Esophagus muscularis mucosa (tissue), 4 donors: Measurements from ENCODE around the gene PLCXD3. TPM values are rescaled to one million over a fixed set of nuclear protein-coding genes. Genes with fewer than 3 reads are reported as not detected.

Experiments
- DNase-seq: peaks from one replicate; pipeline ENCODE4 v3.0.0-alpha.2; 2017; ENCODE audit errors: extremely low spot score
- H3K27ac ChIP-seq, 4 donors: fragments of 200-600 bp; sonication (generic); replicated peaks in 1 of 4; 1 replicate in 3 of 4; 2 replicates in 1 of 4; pipeline ENCODE4 v1.5.1; 2016 to 2019; ENCODE audit warnings: mild to moderate bottlenecking in 1 of 4
- H3K27me3 ChIP-seq, 4 donors: fragments of 200-600 bp; sonication (generic); one replicate each; pipeline versions ENCODE4 v1.5.1 to v1.6.0; 2016 to 2019
- H3K36me3 ChIP-seq, 4 donors: fragments of 200-600 bp; sonication (generic); one replicate each; pipeline ENCODE4 v1.5.1; 2016 to 2019
- H3K4me1 ChIP-seq, 4 donors: fragments of 200-600 bp; sonication (generic); one replicate each; pipeline ENCODE4 v1.5.1; 2016 to 2019
- H3K4me3 ChIP-seq, 4 donors: fragments of 200-600 bp; sonication (generic); 1 replicate in 2 of 4; 2 replicates in 2 of 4; pipeline ENCODE4 v1.5.1; 2016 to 2019; ENCODE audit warnings: mild to moderate bottlenecking in 4 of 4, moderate library complexity in 1 of 4
- H3K9me3 ChIP-seq, 4 donors: fragments of 200-600 bp; sonication (generic); 1 replicate in 3 of 4; 2 replicates in 1 of 4; pipeline ENCODE4 v1.5.1; 2016 to 2019
- EP300 ChIP-seq: sonication (generic); formaldehyde crosslinking; IDR thresholded peaks from one replicate; pipeline ENCODE4 v1.6.1; 2017; ENCODE audit warnings: antibody characterized with exemption
- POLR2A ChIP-seq: fragments of 450-650 bp; IDR thresholded peaks from one replicate; pipeline ENCODE4 v1.6.1; 2017; ENCODE audit warnings: antibody characterized with exemption, moderate library complexity, mild to moderate bottlenecking, low read depth
- POLR2AphosphoS5 ChIP-seq, 2 donors: sonication (generic); formaldehyde crosslinking; IDR thresholded peaks; one replicate each; pipeline ENCODE4 v1.6.1; 2017; ENCODE audit warnings: antibody characterized with exemption in 2 of 2
- whole genome bisulfite sequencing: methylation state at CpG from one replicate; pipeline ENCODE4 v1.1.5; 2018; 5-methylcytosine and 5-hydroxymethylcytosine counted together
- intact Hi-C: fragments of 100-400 bp; cut with DNase I; formaldehyde crosslinking; loops from one replicate; pipeline ENCODE4 v1.15.1; 2023
- total RNA-seq, 4 donors: library from RNA; depleted of rRNA; stranded (reverse); fragments of >200 nt; gene quantifications; one replicate each; pipeline versions ENCODE4 v1.1.0 to v1.2.1, GENCODE V29; 2016
- TF ChIP-seq, protein P1 (sequence below), 3 experiments: fragments of 200-600 bp in 2 of 3; fragments of 450-650 bp in 1 of 3; sonication (generic) in 2 of 3; IDR thresholded peaks; one replicate each; pipeline ENCODE4 v1.5.1; 2017 to 2019; ENCODE audit warnings: antibody characterized with exemption in 3 of 3, mild to moderate bottlenecking in 2 of 3, moderate library complexity in 1 of 3

Gene PLCXD3
- total RNA-seq, 4 donors from 2014 or later, result 1.1 to 3.0 (median 2.0) TPM

DNA sequence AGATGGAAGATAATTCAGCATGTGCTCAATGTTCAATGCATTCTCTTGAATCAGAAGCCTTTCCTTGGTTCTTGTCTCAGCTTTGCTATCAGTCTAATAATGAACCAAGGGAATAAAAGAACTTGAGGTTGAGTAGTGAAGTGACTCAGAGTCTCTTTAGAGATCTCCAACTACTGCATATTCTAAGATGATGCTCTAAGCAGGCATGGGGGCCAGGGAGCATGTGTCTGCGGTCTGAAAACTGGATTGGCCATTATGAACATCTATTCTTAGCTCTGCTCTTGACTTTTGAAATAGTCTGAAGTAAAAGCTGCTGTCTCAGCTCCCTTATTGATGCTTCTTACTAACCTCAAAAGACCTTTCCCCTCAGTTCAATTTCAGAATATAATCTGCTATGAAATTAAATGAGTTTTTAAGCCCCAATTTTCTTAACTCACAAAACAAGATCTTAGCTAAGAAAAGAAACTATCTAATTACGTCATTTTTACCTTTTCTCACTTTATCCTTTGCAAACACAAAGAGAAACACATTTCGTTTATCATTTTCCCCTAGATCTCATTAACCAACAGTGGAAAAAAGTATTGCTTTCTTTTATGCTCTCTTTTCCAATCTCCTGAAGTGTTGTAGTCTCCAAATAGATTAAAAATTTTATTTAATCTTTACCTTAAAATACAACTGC lies 44.8 kb downstream of the PLCXD3 start:
- Histone ChIP-seq H3K4me3 (no peak overlapping the region), H3K27me3 (no peaks in the 10 kb centered on the region), H3K36me3 (no peaks in the 10 kb centered on the region), H3K9me3 (no peaks in the 10 kb centered on the region), H3K27ac (no peak overlapping the region), H3K4me1 (no peaks in the 10 kb centered on the region)
- intact Hi-C loops, result no loop called here
- TF ChIP-seq EP300 (no peak), POLR2A (no peak), POLR2AphosphoS5 (IDR thresholded peaks at IDR 0.05) (no peak)
- TF ChIP-seq, protein P1, sequence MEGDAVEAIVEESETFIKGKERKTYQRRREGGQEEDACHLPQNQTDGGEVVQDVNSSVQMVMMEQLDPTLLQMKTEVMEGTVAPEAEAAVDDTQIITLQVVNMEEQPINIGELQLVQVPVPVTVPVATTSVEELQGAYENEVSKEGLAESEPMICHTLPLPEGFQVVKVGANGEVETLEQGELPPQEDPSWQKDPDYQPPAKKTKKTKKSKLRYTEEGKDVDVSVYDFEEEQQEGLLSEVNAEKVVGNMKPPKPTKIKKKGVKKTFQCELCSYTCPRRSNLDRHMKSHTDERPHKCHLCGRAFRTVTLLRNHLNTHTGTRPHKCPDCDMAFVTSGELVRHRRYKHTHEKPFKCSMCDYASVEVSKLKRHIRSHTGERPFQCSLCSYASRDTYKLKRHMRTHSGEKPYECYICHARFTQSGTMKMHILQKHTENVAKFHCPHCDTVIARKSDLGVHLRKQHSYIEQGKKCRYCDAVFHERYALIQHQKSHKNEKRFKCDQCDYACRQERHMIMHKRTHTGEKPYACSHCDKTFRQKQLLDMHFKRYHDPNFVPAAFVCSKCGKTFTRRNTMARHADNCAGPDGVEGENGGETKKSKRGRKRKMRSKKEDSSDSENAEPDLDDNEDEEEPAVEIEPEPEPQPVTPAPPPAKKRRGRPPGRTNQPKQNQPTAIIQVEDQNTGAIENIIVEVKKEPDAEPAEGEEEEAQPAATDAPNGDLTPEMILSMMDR (IDR thresholded peaks at IDR 0.05), result no peak
- 85% methylated on average over 3 of the region's 3 CpGs for WGBS
- DNase-seq, result no peak

DNA sequence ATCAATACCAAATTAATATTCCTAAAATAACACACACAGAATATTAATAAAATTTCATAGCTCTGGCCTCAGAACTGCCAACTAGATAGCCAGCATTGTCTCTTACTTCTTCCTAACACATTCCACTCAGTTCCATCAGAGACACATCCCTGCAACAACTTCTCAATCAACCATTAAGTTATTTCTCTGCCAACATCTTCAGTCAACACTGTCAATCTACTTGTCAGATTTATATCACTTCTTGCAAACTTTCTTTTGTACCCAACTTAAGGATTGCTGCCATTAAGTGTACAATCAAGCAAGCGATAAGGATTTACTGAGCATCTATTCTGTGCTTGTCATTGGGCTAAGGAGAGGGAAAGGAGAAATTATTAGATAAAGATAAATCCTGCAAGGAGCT lies 50.8 kb downstream of the PLCXD3 start:
- intact Hi-C loops, result no loop called here
- H3K27ac ChIP-seq, result no peak overlapping the region
- 95% methylated on average over 1 of the region's 1 CpG for whole genome bisulfite sequencing
- no peaks in the 10 kb centered on the region for H3K27me3 ChIP-seq
- H3K36me3 ChIP-seq, result no peaks in the 10 kb centered on the region
- peaks cover 0 to 5% (median 0%) of the 10 kb centered on the region in 4 donors for H3K4me1 ChIP-seq
- no peak overlapping the region for H3K4me3 ChIP-seq
- DNase-seq, result no peak
- TF ChIP-seq, protein P1 (IDR thresholded peaks at IDR 0.05), result no peak
- TF ChIP-seq EP300, result no peak
- TF ChIP-seq POLR2AphosphoS5 (IDR thresholded peaks at IDR 0.05), result no peak
- H3K9me3 ChIP-seq, result no peaks in the 10 kb centered on the region

DNA sequence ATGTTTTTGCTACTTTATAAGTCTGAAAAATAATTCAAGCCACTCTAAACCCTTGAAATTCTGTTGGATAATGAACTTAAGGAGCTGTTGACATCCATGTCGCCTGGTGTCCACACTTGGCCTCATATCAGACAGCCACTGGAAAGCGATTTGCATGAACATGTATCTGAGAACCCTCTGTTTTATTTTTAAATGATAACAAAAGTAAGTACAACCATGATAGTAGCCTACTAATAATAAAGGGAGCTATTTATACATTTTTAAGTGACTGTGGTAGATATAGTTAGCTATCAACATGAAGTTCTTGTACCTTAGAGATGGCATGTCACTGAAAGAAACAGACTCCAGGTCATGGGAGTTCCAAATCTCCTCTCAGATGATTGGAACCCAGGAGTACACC lies 53.3 kb downstream of the PLCXD3 start:
- H3K27me3 ChIP-seq, result no peaks in the 10 kb centered on the region
- H3K36me3 ChIP-seq, result no peaks in the 10 kb centered on the region
- WGBS, result 90% methylated on average over 2 of the region's 2 CpGs
- TF ChIP-seq, protein P1 (IDR thresholded peaks at IDR 0.05), result no peak
- TF ChIP-seq POLR2AphosphoS5 (IDR thresholded peaks at IDR 0.05) (no peak), EP300 (no peak), POLR2A (no peak)
- no peak overlapping the region for H3K27ac ChIP-seq
- no peak overlapping the region for H3K4me3 ChIP-seq
- no peak for DNase-seq
- H3K4me1 ChIP-seq, result peaks cover 0 to 5% (median 0%) of the 10 kb centered on the region in 4 donors
- intact Hi-C loops, result no loop called here
- no peaks in the 10 kb centered on the region for H3K9me3 ChIP-seq

DNA sequence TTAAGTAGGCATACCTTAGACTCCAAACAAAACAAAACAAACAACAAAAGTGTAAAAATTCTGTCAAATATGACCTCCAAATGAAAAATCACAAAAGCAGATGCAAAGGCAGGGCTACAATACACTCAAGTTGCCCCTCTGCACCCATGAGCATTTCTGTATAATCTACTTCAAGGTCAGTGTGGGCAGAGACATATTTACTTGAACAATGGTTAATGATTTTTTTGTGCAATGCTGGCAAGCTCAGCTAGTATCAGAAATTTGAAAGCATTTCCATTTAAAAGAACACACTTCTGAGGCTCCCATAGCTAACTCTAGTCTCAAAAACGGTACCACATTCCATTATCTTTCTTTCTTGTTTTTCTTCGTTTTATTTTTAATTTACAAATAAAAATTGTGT lies 57.9 kb downstream of the PLCXD3 start:
- H3K4me3 ChIP-seq, result no peak overlapping the region
- H3K4me1 ChIP-seq, result peaks cover 0 to 14% (median 0%) of the 10 kb centered on the region in 4 donors
- H3K27me3 ChIP-seq, result no peaks in the 10 kb centered on the region
- no peaks in the 10 kb centered on the region for H3K36me3 ChIP-seq
- no peak for DNase-seq
- TF ChIP-seq POLR2A (no peak), POLR2AphosphoS5 (IDR thresholded peaks at IDR 0.05) (no peak), EP300 (no peak)
- TF ChIP-seq, protein P1 (IDR thresholded peaks at IDR 0.05), result no peak
- 79% methylated on average over 2 of the region's 2 CpGs for WGBS
- intact Hi-C loops, result no loop called here
- no peak overlapping the region for H3K27ac ChIP-seq
- no peaks in the 10 kb centered on the region for H3K9me3 ChIP-seq
